ENCODE results near the gene CPOX. TPM values are rescaled to one million over a fixed set of nuclear protein-coding genes. Genes with fewer than 3 reads are reported as not detected.

Gene CPOX
- total RNA-seq, 1 donor from 2014 or later, result 19.3 TPM

GRCh38 chr3:98626151-98626550, 32.7 kb upstream of the CPOX start:
- H3K27me3 Mint-ChIP-seq (ENCODE audit: unreplicated experiment), result peaks cover 10% of the 10 kb centered on the region
- no peaks in the 10 kb centered on the region for H3K36me3 Mint-ChIP-seq (ENCODE audit: unreplicated experiment)
- H3K4me1 Mint-ChIP-seq (ENCODE audit: unreplicated experiment), result no peaks in the 10 kb centered on the region
- DNase-seq (ENCODE audit: extremely low spot score, unreplicated experiment), result no peak
- H3K4me3 Mint-ChIP-seq (ENCODE audit: unreplicated experiment), result no peak overlapping the region
- no peaks in the 10 kb centered on the region for H3K9me3 Mint-ChIP-seq (ENCODE audit: unreplicated experiment)
- no peak overlapping the region for H3K27ac Mint-ChIP-seq (ENCODE audit: unreplicated experiment)
- TF ChIP-seq CTCF (IDR thresholded peaks at IDR 0.05), result no peak

DNA sequence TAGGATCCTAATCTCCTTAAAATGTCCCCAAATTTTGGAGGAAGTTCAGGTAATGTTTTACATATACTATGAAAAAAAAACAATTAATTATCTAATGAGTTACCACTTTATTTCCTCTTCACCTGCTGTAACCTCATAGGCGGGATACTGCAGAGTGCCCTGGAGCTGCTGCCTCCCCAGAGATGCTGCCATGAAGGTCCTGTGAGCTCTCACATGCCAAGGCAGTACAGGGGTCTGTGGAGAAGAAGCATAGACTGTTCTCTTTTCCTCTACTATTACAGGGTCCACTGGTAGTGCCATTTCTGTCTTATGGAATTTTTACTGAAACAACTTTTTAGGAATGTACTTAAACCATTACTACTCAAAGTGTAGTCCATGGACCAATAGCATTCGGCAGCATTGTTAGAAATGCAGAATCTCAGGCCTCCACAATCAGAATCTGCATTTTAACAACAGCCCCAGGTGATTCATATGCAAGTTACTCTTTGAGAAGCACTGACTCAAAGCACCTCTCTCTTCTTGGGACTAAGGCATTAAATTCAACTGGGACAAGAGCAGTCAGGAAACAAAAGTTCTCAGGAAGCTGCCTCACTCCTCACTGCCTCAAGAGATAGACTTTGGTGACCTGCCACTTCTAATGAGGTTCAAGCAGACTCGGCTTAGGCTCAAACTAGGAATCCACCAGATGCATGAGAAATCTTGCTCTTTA, 30.3 kb upstream of the CPOX start:
- Mint-ChIP-seq H3K4me3 (ENCODE audit: unreplicated experiment) (no peak overlapping the region), H3K27me3 (ENCODE audit: unreplicated experiment) (peaks cover 11% of the 10 kb centered on the region), H3K36me3 (ENCODE audit: unreplicated experiment) (no peaks in the 10 kb centered on the region), H3K27ac (ENCODE audit: unreplicated experiment) (no peak overlapping the region), H3K4me1 (ENCODE audit: unreplicated experiment) (no peaks in the 10 kb centered on the region), H3K9me3 (ENCODE audit: unreplicated experiment) (no peaks in the 10 kb centered on the region)
- DNase-seq (ENCODE audit: extremely low spot score, unreplicated experiment), result no peak
- no peak for TF ChIP-seq CTCF (IDR thresholded peaks at IDR 0.05)

GRCh38 chr3:98617841-98618240, 24.4 kb upstream of the CPOX start:
- no peak for TF ChIP-seq CTCF (IDR thresholded peaks at IDR 0.05)
- Mint-ChIP-seq H3K9me3 (ENCODE audit: unreplicated experiment) (no peaks in the 10 kb centered on the region), H3K27ac (ENCODE audit: unreplicated experiment) (no peak overlapping the region), H3K27me3 (ENCODE audit: unreplicated experiment) (peaks cover 30% of the 10 kb centered on the region), H3K4me3 (ENCODE audit: unreplicated experiment) (no peak overlapping the region), H3K4me1 (ENCODE audit: unreplicated experiment) (peaks cover 4% of the 10 kb centered on the region), H3K36me3 (ENCODE audit: unreplicated experiment) (no peaks in the 10 kb centered on the region)
- DNase-seq (ENCODE audit: extremely low spot score, unreplicated experiment), result no peak

DNA sequence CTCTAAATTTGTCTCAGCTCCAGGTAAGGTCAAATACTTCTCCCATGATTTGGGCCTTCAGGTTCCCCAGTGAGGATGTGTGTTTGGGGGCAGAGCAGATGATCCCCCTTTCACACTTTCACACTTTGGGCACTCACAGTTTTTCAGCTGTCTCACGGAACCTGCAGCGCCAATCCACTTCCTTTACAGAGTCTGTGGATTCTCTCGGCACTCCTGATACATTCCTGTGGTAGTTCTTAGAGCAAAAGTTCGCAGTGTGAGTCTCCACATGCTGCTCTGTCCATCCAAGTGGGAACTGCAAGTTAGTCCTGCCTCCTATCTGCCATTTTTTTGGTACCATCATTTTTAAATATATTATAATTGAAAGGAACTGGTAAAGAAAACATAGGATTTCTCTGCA, 20.2 kb upstream of the CPOX start:
- H3K4me1 Mint-ChIP-seq (ENCODE audit: unreplicated experiment), result peaks cover 8% of the 10 kb centered on the region
- TF ChIP-seq CTCF (IDR thresholded peaks at IDR 0.05), result no peak
- no peak for DNase-seq (ENCODE audit: extremely low spot score, unreplicated experiment)
- H3K9me3 Mint-ChIP-seq (ENCODE audit: unreplicated experiment), result peaks cover 8% of the 10 kb centered on the region
- no peak overlapping the region for H3K4me3 Mint-ChIP-seq (ENCODE audit: unreplicated experiment)
- no peak overlapping the region for H3K27ac Mint-ChIP-seq (ENCODE audit: unreplicated experiment)
- H3K36me3 Mint-ChIP-seq (ENCODE audit: unreplicated experiment), result peaks cover 8% of the 10 kb centered on the region
- H3K27me3 Mint-ChIP-seq (ENCODE audit: unreplicated experiment), result peaks cover 35% of the 10 kb centered on the region

DNA sequence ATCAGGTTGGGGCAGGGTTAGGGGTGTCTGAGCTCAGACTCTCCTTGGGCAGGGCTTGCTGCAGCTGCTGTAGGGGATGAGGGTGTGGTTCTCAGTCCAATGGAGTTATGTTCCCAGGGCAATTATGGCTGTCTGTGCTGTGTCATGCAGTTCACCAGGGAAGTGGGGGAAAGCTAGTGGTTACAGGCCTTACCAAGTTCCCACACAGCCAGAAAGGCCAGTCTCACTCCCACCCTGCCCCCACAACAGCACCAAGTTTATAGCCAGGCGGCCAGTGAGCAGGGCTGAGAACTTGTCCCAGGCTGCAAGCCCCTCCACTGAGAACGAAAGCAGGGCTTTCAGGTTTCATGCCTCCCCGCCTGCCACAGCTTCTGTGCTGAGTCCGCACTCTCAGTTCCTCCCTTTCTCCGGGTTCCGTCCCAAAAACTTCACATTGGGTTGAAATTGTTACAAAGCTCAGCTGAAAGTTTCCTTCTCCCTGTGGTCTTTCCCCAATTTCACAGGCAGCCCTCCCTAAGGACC, 19.6 kb upstream of the CPOX start:
- Mint-ChIP-seq H3K4me3 (ENCODE audit: unreplicated experiment) (no peak overlapping the region), H3K27me3 (ENCODE audit: unreplicated experiment) (peaks cover 30% of the 10 kb centered on the region), H3K9me3 (ENCODE audit: unreplicated experiment) (peaks cover 8% of the 10 kb centered on the region), H3K36me3 (ENCODE audit: unreplicated experiment) (peaks cover 8% of the 10 kb centered on the region), H3K4me1 (ENCODE audit: unreplicated experiment) (peaks cover 8% of the 10 kb centered on the region), H3K27ac (ENCODE audit: unreplicated experiment) (no peak overlapping the region)
- DNase-seq (ENCODE audit: extremely low spot score, unreplicated experiment), result no peak
- no peak for TF ChIP-seq CTCF (IDR thresholded peaks at IDR 0.05)
